Measurements from ENCODE around the gene LRMDA. TPM values are rescaled to one million over a fixed set of nuclear protein-coding genes. Genes with fewer than 3 reads are reported as not detected.

Gene LRMDA
- total RNA-seq, 1 donor from 2014 or later: not detected

GRCh38 chr10:75861582-75861981 is 430.2 kb downstream of the LRMDA start:
- ChIA-PET POLR2A (no interaction called here), CTCF (no interaction called here)
- no peak for DNase-seq
- H3K9me3 Mint-ChIP-seq: no peaks in the 10 kb centered on the region
- no peaks in the 10 kb centered on the region for H3K27me3 Mint-ChIP-seq
- no peak overlapping the region for H3K27ac Mint-ChIP-seq
- no peak for ATAC-seq (ENCODE audit: low read depth)
- TF ChIP-seq, protein P1, sequence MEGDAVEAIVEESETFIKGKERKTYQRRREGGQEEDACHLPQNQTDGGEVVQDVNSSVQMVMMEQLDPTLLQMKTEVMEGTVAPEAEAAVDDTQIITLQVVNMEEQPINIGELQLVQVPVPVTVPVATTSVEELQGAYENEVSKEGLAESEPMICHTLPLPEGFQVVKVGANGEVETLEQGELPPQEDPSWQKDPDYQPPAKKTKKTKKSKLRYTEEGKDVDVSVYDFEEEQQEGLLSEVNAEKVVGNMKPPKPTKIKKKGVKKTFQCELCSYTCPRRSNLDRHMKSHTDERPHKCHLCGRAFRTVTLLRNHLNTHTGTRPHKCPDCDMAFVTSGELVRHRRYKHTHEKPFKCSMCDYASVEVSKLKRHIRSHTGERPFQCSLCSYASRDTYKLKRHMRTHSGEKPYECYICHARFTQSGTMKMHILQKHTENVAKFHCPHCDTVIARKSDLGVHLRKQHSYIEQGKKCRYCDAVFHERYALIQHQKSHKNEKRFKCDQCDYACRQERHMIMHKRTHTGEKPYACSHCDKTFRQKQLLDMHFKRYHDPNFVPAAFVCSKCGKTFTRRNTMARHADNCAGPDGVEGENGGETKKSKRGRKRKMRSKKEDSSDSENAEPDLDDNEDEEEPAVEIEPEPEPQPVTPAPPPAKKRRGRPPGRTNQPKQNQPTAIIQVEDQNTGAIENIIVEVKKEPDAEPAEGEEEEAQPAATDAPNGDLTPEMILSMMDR (IDR thresholded peaks at IDR 0.05): no peak
- intact Hi-C loops (cut with micrococcal nuclease): no loop called here
- no peaks in the 10 kb centered on the region for H3K4me1 Mint-ChIP-seq
- H3K4me3 Mint-ChIP-seq: no peak overlapping the region
- no peaks in the 10 kb centered on the region for H3K36me3 Mint-ChIP-seq (ENCODE audit: low read depth)

- Mint-ChIP-seq H3K27me3 (no peaks in the 10 kb centered on the region), H3K9me3 (no peaks in the 10 kb centered on the region), H3K4me3 (no peak overlapping the region), H3K36me3 (ENCODE audit: low read depth) (no peaks in the 10 kb centered on the region), H3K27ac (no peak overlapping the region), H3K4me1 (no peaks in the 10 kb centered on the region)
- CTCF ChIA-PET: no interaction called here
- no peak for DNase-seq
- intact Hi-C loops (cut with micrococcal nuclease): no loop called here
- POLR2A ChIA-PET: no interaction called here
- ATAC-seq (ENCODE audit: low read depth): no peak
- TF ChIP-seq, protein P1 (IDR thresholded peaks at IDR 0.05): no peak
Measured at GRCh38 chr10:75862935-75863334, 431.5 kb downstream of the LRMDA start.

- DNase-seq: no peak
- Mint-ChIP-seq H3K27me3 (no peaks in the 10 kb centered on the region), H3K4me3 (no peak overlapping the region), H3K4me1 (no peaks in the 10 kb centered on the region), H3K9me3 (no peaks in the 10 kb centered on the region), H3K27ac (no peak overlapping the region), H3K36me3 (ENCODE audit: low read depth) (no peaks in the 10 kb centered on the region)
- intact Hi-C loops (cut with micrococcal nuclease): no loop called here
- CTCF ChIA-PET: no interaction called here
- TF ChIP-seq, protein P1 (IDR thresholded peaks at IDR 0.05): no peak
- POLR2A ChIA-PET: no interaction called here
- ATAC-seq (ENCODE audit: low read depth): no peak
Measured at GRCh38 chr10:75864717-75865116, 433.3 kb downstream of the LRMDA start.

DNA sequence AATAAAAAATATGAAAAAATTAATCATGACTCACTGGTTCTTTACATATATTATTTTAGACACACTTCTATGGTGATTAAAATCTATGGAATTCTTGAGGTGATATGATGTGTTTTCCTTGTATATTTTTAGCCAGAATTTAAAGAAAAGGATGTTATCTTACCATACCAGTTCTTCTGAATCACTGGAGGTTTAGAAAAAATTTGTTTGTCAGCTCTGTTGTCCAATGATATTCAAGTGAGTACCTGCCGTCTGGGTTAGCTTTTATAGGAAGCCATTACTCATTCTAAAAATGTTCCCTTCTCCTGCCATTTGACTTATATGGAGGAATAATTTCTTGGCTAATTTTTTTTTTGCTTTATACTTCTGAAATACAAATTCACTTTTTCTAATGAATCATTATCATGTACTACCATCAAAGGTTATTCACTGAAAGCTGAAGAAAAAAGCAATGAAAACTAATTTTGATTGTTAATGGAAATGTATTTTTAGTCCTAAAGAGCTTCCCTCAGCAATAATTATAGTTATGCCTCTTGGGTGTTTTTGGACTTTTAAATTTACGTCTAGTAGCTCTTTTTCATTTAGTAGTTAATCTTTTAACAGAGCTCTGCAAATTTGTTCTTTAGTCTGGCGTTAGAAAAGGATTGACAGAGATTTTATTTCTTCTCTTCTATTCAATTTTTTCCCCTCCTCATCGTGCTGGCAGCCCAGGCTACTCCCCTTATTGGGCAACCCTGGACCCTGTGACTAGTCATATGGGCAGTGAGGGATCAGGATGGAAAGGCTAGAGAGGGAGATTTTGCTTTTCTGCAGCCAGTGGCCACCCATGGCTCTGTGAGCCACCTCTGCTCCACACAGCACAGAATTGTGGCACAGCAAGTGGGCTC is 434.2 kb downstream of the LRMDA start:
- ChIA-PET POLR2A (no interaction called here), CTCF (no interaction called here)
- Mint-ChIP-seq H3K27ac (no peak overlapping the region), H3K4me1 (no peaks in the 10 kb centered on the region), H3K9me3 (no peaks in the 10 kb centered on the region), H3K27me3 (no peaks in the 10 kb centered on the region), H3K36me3 (ENCODE audit: low read depth) (no peaks in the 10 kb centered on the region), H3K4me3 (no peak overlapping the region)
- TF ChIP-seq, protein P1 (IDR thresholded peaks at IDR 0.05): no peak
- ATAC-seq (ENCODE audit: low read depth): no peak
- intact Hi-C loops (cut with micrococcal nuclease): no loop called here
- no peak for DNase-seq

DNA sequence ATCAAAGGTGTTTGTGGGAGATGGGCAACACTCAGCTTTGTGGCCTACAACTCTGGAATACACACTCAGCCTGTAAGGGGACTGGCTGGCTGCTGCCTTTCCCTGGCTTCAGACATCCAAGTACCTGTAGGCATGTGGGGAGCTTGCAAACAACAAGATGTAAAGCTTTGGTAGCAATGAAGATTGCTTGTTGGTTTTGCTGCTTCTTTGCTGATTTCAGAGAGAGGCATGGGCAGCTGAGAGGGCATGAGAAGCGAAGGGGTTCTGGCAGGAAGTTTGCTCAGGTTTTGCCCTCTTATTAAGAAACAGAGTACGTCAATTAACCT is 434.8 kb downstream of the LRMDA start:
- no peaks in the 10 kb centered on the region for H3K9me3 Mint-ChIP-seq
- H3K27me3 Mint-ChIP-seq: no peaks in the 10 kb centered on the region
- no peaks in the 10 kb centered on the region for H3K36me3 Mint-ChIP-seq (ENCODE audit: low read depth)
- CTCF ChIA-PET: no interaction called here
- H3K27ac Mint-ChIP-seq: no peak overlapping the region
- DNase-seq (no peak), ATAC-seq (ENCODE audit: low read depth) (no peak)
- no peak overlapping the region for H3K4me3 Mint-ChIP-seq
- intact Hi-C loops (cut with micrococcal nuclease): no loop called here
- TF ChIP-seq, protein P1 (IDR thresholded peaks at IDR 0.05): no peak
- H3K4me1 Mint-ChIP-seq: no peaks in the 10 kb centered on the region
- POLR2A ChIA-PET: no interaction called here

All from activated B cell treated with CpG ODN at 0.5 μM for 24 hours (primary cell).